Measurements from ENCODE around the gene ACKR4.

Gene ACKR4

GRCh38 chr3:132623646-132624045 lies 26.6 kb downstream of the ACKR4 start:
- intact Hi-C loops (cut with DNase I; ENCODE audit: low total_unique reads): no loop called here
- H3K36me3 ChIP-seq: peaks cover 4 to 32% (median 19%) of the 10 kb centered on the region in 3 donors
- no peak for DNase-seq

GRCh38 chr3:132624790-132625189 lies 27.7 kb downstream of the ACKR4 start:
- no peaks in the 10 kb centered on the region for H3K27me3 ChIP-seq
- no peak overlapping the region for H3K27ac ChIP-seq
- intact Hi-C loops (cut with DNase I; ENCODE audit: low total_unique reads): no loop called here
- TF ChIP-seq CTCF (IDR thresholded peaks at IDR 0.05): no peak
- no peak for DNase-seq
- H3K36me3 ChIP-seq: peaks cover 4 to 32% (median 19%) of the 10 kb centered on the region in 3 donors
- H3K9me3 ChIP-seq: no peaks in the 10 kb centered on the region
- H3K4me1 ChIP-seq: peaks cover 0 to 22% (median 8%) of the 10 kb centered on the region in 4 donors
- H3K4me3 ChIP-seq: no peak overlapping the region

More at GRCh38 chr3:132623646-132624045, 26.6 kb downstream of the ACKR4 start:
- H3K4me3 ChIP-seq: no peak overlapping the region
- H3K9me3 ChIP-seq: no peaks in the 10 kb centered on the region
- no peaks in the 10 kb centered on the region for H3K27me3 ChIP-seq
- no peak overlapping the region for H3K27ac ChIP-seq
- peaks cover 0 to 24% (median 8%) of the 10 kb centered on the region in 4 donors for H3K4me1 ChIP-seq
- TF ChIP-seq CTCF (IDR thresholded peaks at IDR 0.05): no peak

- Histone ChIP-seq H3K4me1 (peaks cover 0 to 16% (median 8%) of the 10 kb centered on the region in 4 donors), H3K36me3 (peaks cover 4 to 31% (median 19%) of the 10 kb centered on the region in 3 donors), H3K27me3 (no peaks in the 10 kb centered on the region), H3K9me3 (no peaks in the 10 kb centered on the region), H3K4me3 (no peak overlapping the region), H3K27ac (no peak overlapping the region)
- no peak for TF ChIP-seq CTCF (IDR thresholded peaks at IDR 0.05)
- intact Hi-C loops (cut with DNase I; ENCODE audit: low total_unique reads): no loop called here
- DNase-seq: no peak
Measured at GRCh38 chr3:132625613-132626012, 28.5 kb downstream of the ACKR4 start.

- Histone ChIP-seq H3K27me3 (no peaks in the 10 kb centered on the region), H3K9me3 (no peaks in the 10 kb centered on the region), H3K27ac (no peak overlapping the region), H3K4me1 (peaks cover 0 to 16% (median 8%) of the 10 kb centered on the region in 4 donors), H3K4me3 (no peak overlapping the region), H3K36me3 (peaks cover 6 to 21% (median 19%) of the 10 kb centered on the region in 3 donors)
- intact Hi-C loops (cut with DNase I; ENCODE audit: low total_unique reads): no loop called here
- no peak for DNase-seq
- TF ChIP-seq CTCF (IDR thresholded peaks at IDR 0.05): no peak
Measured at GRCh38 chr3:132626955-132627354, 29.9 kb downstream of the ACKR4 start.

- Histone ChIP-seq H3K4me1 (peaks cover 0 to 9% (median 4%) of the 10 kb centered on the region in 4 donors), H3K4me3 (no peak overlapping the region), H3K27ac (no peak overlapping the region), H3K36me3 (peaks cover 10 to 21% (median 19%) of the 10 kb centered on the region in 3 donors), H3K27me3 (no peaks in the 10 kb centered on the region), H3K9me3 (no peaks in the 10 kb centered on the region)
- DNase-seq: no peak
- intact Hi-C loops (cut with DNase I; ENCODE audit: low total_unique reads): no loop called here
- no peak for TF ChIP-seq CTCF (IDR thresholded peaks at IDR 0.05)
Measured at GRCh38 chr3:132628157-132628556, 31.1 kb downstream of the ACKR4 start.

GRCh38 chr3:132629928-132630327 lies 32.9 kb downstream of the ACKR4 start:
- no peak overlapping the region for H3K27ac ChIP-seq
- peaks cover 10 to 21% (median 16%) of the 10 kb centered on the region in 3 donors for H3K36me3 ChIP-seq
- H3K9me3 ChIP-seq: no peaks in the 10 kb centered on the region
- DNase-seq: no peak
- intact Hi-C loops (cut with DNase I; ENCODE audit: low total_unique reads): no loop called here
- H3K4me3 ChIP-seq: no peak overlapping the region
- no peaks in the 10 kb centered on the region for H3K27me3 ChIP-seq
- H3K4me1 ChIP-seq: peaks cover 0 to 6% (median 3%) of the 10 kb centered on the region in 4 donors
- TF ChIP-seq CTCF (IDR thresholded peaks at IDR 0.05): no peak
